IMR-90 (cell line): Measurements from ENCODE around the gene ESPL1. TPM values are rescaled to one million over a fixed set of nuclear protein-coding genes. Genes with fewer than 3 reads are reported as not detected.

Experiments used
- ATAC-seq: fragments of 200-7000 bp; cut with Tn5 transposase; 2 replicates; pipeline ENCODE4 v1.9.1; 2020; ENCODE audit warnings: low read depth, mild to moderate bottlenecking, moderate library complexity
- BruUV-seq: library from RNA; stranded (reverse); fragments of 400-500 nt; replicated peaks from 2 replicates; lab custom pipeline; 2021; lab: Mats Ljungman, UMichigan
- CTCF ChIA-PET: fragments of 300-600 bp; formaldehyde crosslinking; extraction: SDS; loops from one replicate; lab custom pipeline; 2021; ENCODE audit warnings: antibody characterized with exemption; lab: Yijun Ruan, JAX
- POLR2A ChIA-PET: fragments of 300-600 bp; sonication (Branson Sonifier 250); formaldehyde crosslinking; loops from one replicate; lab custom pipeline; 2022; ENCODE audit warnings: antibody characterized with exemption; ENCODE audit not compliant: unreplicated experiment; lab: Charles Lee
- DNase-seq: peaks from one replicate; pipeline ENCODE4 v3.0.0; 2013
- H2AFZ ChIP-seq: replicated peaks from 2 replicates; pipeline ENCODE3; 2013; ENCODE audit warnings: low read length, mild to moderate bottlenecking; ENCODE audit not compliant: poor library complexity
- H2AK5ac ChIP-seq: 2 replicates; pipeline ENCODE4 v1.6.1; 2013; ENCODE audit warnings: low read depth, low read length, inconsistent platforms
- H2AK9ac ChIP-seq: replicated peaks from 2 replicates; pipeline ENCODE3; 2013; ENCODE audit warnings: mild to moderate bottlenecking, low read depth, low read length, moderate library complexity; ENCODE audit not compliant: poor library complexity
- H2BK120ac ChIP-seq: 2 replicates; pipeline ENCODE4 v1.6.1; 2013; ENCODE audit warnings: low read depth, low read length, inconsistent platforms
- H2BK15ac ChIP-seq: 3 replicates; pipeline ENCODE4 v1.6.1; 2013; ENCODE audit warnings: low read depth, low read length, inconsistent platforms
- H2BK20ac ChIP-seq: 2 replicates; pipeline ENCODE4 v1.6.1; 2013; ENCODE audit warnings: low read depth, mild to moderate bottlenecking, inconsistent platforms, low read length, moderate library complexity
- H2BK5ac ChIP-seq: 2 replicates; pipeline ENCODE4 v1.6.1; 2013; ENCODE audit warnings: mild to moderate bottlenecking, low read depth, low read length, inconsistent platforms; ENCODE audit not compliant: poor library complexity, severe bottlenecking
- H3K14ac ChIP-seq: replicated peaks from 2 replicates; pipeline ENCODE4 v1.6.1; 2013; ENCODE audit warnings: low read depth, low read length, inconsistent platforms
- H3K18ac ChIP-seq: 2 replicates; pipeline ENCODE4 v1.6.1; 2013; ENCODE audit warnings: low read depth, low read length, control low read depth
- H3K23ac ChIP-seq: 2 replicates; pipeline ENCODE4 v1.6.1; 2013; ENCODE audit warnings: low read depth, low read length, inconsistent platforms
- H3K27ac ChIP-seq: 2 replicates; pipeline ENCODE4 v1.5.1; 2013; ENCODE audit warnings: mild to moderate bottlenecking, control low read depth, low read length; ENCODE audit not compliant: insufficient read depth
- H3K27me3 ChIP-seq: 2 replicates; pipeline ENCODE4 v1.6.1; 2013; ENCODE audit warnings: low read length; ENCODE audit not compliant: control insufficient read depth, insufficient read depth
- H3K36me3 ChIP-seq: 2 replicates; pipeline ENCODE4 v1.6.1; 2013; ENCODE audit warnings: low read length, mixed read lengths; ENCODE audit not compliant: control insufficient read depth, insufficient read depth
- H3K4ac ChIP-seq: 2 replicates; pipeline ENCODE4 v1.6.1; 2013; ENCODE audit warnings: low read depth, low read length, inconsistent platforms
- H3K4me1 ChIP-seq: 2 replicates; pipeline ENCODE4 v1.6.1; 2013; ENCODE audit warnings: low read length, mixed read lengths; ENCODE audit not compliant: control insufficient read depth, insufficient read depth
- H3K4me2 ChIP-seq: 2 replicates; pipeline ENCODE4 v1.6.1; 2013; ENCODE audit warnings: low read depth, mild to moderate bottlenecking, control low read depth, low read length, moderate library complexity
- H3K4me3 ChIP-seq: 2 replicates; pipeline ENCODE4 v1.5.1; 2013; ENCODE audit warnings: low read depth, mild to moderate bottlenecking, control low read depth, low read length, moderate library complexity; ENCODE audit not compliant: insufficient read depth
- H3K56ac ChIP-seq: 2 replicates; pipeline ENCODE4 v1.6.1; 2013; ENCODE audit warnings: low read length, inconsistent platforms; ENCODE audit not compliant: insufficient read depth; ENCODE audit errors: extremely low read depth
- H3K79me1 ChIP-seq, 2 experiments: 2 replicates each; pipeline ENCODE4 v1.6.1; 2013; ENCODE audit warnings: low read length in 2 of 2, inconsistent platforms in 1 of 2, low read depth in 1 of 2
- H3K9ac ChIP-seq: 2 replicates; pipeline ENCODE4 v1.6.1; 2013; ENCODE audit warnings: low read depth, low read length, control low read depth
- H3K9me1 ChIP-seq: 2 replicates; pipeline ENCODE4 v1.6.1; 2013; ENCODE audit warnings: low read length, inconsistent platforms; ENCODE audit not compliant: insufficient read depth
- H3K9me3 ChIP-seq: 2 replicates; pipeline ENCODE4 v1.6.1; 2013; ENCODE audit warnings: low read length; ENCODE audit not compliant: control insufficient read depth, insufficient read depth
- H4K20me1 ChIP-seq: 2 replicates; pipeline ENCODE4 v1.6.1; 2013; ENCODE audit warnings: low read length, inconsistent platforms; ENCODE audit not compliant: insufficient read depth
- H4K5ac ChIP-seq: 2 replicates; pipeline ENCODE4 v1.6.1; 2013; ENCODE audit warnings: mild to moderate bottlenecking, low read depth, low read length, control low read depth
- H4K8ac ChIP-seq, 2 experiments: 2 replicates each; pipeline ENCODE4 v1.6.1; 2013; ENCODE audit warnings: low read depth in 2 of 2, low read length in 2 of 2, control low read depth in 1 of 2, inconsistent platforms in 1 of 2
- H4K91ac ChIP-seq: 2 replicates; pipeline ENCODE4 v1.6.1; 2013; ENCODE audit warnings: low read depth, low read length, inconsistent platforms; ENCODE audit not compliant: insufficient read depth
- SMC3 ChIP-seq: fragments of 150-350 bp; IDR thresholded peaks from 2 replicates; pipeline ENCODE4 v1.6.1; 2016; ENCODE audit warnings: low read depth, mild to moderate bottlenecking, antibody characterized with exemption, low read length, moderate library complexity
- WGBS, 2 experiments: methylation state at CpG; one replicate each; pipeline versions ENCODE4 v1.1.5 to v1.1.7; 2013; ENCODE audit warnings: missing lambda C conversion rate in 2 of 2; ENCODE audit not compliant: insufficient read length in 1 of 2; ENCODE audit errors: extremely low coverage in 2 of 2; 5-methylcytosine and 5-hydroxymethylcytosine counted together
- dilution Hi-C: fragments of 300-500 bp; cut with HindIII; formaldehyde crosslinking; loops from one replicate; pipeline ENCODE4 v1.14.3; 2018; ENCODE audit warnings: low sequenced_read_pairs; ENCODE audit not compliant: unreplicated experiment
- in situ Hi-C: fragments of 300-500 bp; cut with MboI; formaldehyde crosslinking; loops from 3 replicates; pipeline ENCODE4 v1.14.3; 2019; ENCODE audit warnings: low sequenced_read_pairs, inconsistent platforms, mixed read lengths
- intact Hi-C: fragments of 100-400 bp; cut with micrococcal nuclease; formaldehyde crosslinking; loops from 2 replicates; pipeline ENCODE4 v1.10.0; 2022
- polyA plus RNA-seq, 3 experiments: library from polyadenylated mRNA; depleted of rRNA; stranded (reverse); fragments of >200 nt; gene quantifications; 2 replicates each; pipeline ENCODE4 v1.2.3, GENCODE V29; 2012; ENCODE audit warnings: low replicate concordance in 1 of 3
- total RNA-seq: library from RNA; depleted of rRNA; stranded (reverse); fragments of >200 nt; gene quantifications from 2 replicates; pipeline ENCODE4 v1.2.3, GENCODE V29; 2012

ESPL1 gene
- total and polyA plus RNA-seq, 2 of the 4 experiments (the other 2 are of a cell fraction) = 6.5 to 9.2 TPM

DNA sequence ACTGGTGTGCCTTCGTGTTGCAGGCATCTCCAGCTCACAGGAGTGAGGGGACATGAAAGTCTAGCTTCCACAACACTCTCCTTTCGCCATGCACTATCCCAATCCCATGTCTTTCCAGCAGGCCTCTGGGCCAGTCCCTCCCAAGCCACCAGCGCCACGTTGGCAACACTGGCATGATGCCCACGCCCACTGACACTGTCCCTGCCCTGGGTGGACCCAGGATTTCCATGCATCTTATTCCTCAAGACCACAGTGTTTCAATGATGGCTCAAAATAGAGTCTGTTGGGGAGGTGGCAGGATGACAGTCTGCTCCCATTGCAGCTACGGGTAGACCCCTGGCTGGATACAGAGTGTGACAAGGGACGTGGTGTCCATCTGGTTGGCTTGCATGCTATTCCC lies 65.7 kb downstream of the ESPL1 start:
- no peaks in the 10 kb centered on the region for H3K9me3 ChIP-seq
- H2BK120ac ChIP-seq = no peak overlapping the region
- ATAC-seq (no peak), DNase-seq (no peak)
- peaks cover 78% of the 10 kb centered on the region for H3K27me3 ChIP-seq
- H4K5ac ChIP-seq = no peak overlapping the region
- H2AK9ac ChIP-seq = peak overlapping the region; percentile 42
- POLR2A ChIA-PET = no interaction called here
- no peak overlapping the region for H3K4me3 ChIP-seq
- H3K9me1 ChIP-seq = peaks cover 6% of the 10 kb centered on the region; the same call in 1 of the 2 replicates
- no peaks in the 10 kb centered on the region for H3K79me1 ChIP-seq
- no peaks in the 10 kb centered on the region for H3K36me3 ChIP-seq
- BruUV-seq = no TSS peak
- TF ChIP-seq SMC3 = no peak
- no peak overlapping the region for H4K8ac ChIP-seq
- H2AFZ ChIP-seq = peak overlapping the region; percentile 43
- H3K4me1 ChIP-seq = no peaks in the 10 kb centered on the region
- 52% methylated on average over 2 of the region's 7 CpGs; no CpG with 5 or more reads in 1 of the 2 experiments for WGBS, 2 experiments
- H2BK5ac ChIP-seq = no peak overlapping the region
- no peak overlapping the region for H3K4ac ChIP-seq
- no peak overlapping the region for H2AK5ac ChIP-seq
- no peak overlapping the region for H3K9ac ChIP-seq
- H4K20me1 ChIP-seq = no peaks in the 10 kb centered on the region
- intact Hi-C loops (no loop called here), dilution Hi-C loops (no loop called here), in situ Hi-C loops (no loop called here)
- CTCF ChIA-PET = interaction anchor here (0.5 to 1.5 kb wide), 2 partner anchors 9 to 11 kb away, joined by 3 to 4 read pairs; no protein-coding TSS in a partner anchor
- no peak overlapping the region for H3K23ac ChIP-seq
- H3K27ac ChIP-seq = no peak overlapping the region
- H3K18ac ChIP-seq = no peak overlapping the region
- H2BK15ac ChIP-seq = no peak overlapping the region
- no peak overlapping the region for H4K91ac ChIP-seq
- no peak overlapping the region for H2BK20ac ChIP-seq
- no peak overlapping the region for H3K14ac ChIP-seq
- no peak overlapping the region for H3K56ac ChIP-seq
- H3K4me2 ChIP-seq = no peak overlapping the region
